Colonic mucosa (tissue), 4 donors: Measurements from ENCODE around the gene RNF5. TPM values are rescaled to one million over a fixed set of nuclear protein-coding genes. Genes with fewer than 3 reads are reported as not detected.

Experiments
- DNase-seq: peaks from one replicate; pipeline ENCODE4 v3.0.0-alpha.2; 2020
- H3K27ac ChIP-seq: fragments of 200-600 bp; one replicate; pipeline ENCODE4 v1.8.0; 2021
- H3K27me3 ChIP-seq: fragments of 200-600 bp; one replicate; pipeline ENCODE4 v1.8.0; 2021
- H3K36me3 ChIP-seq: fragments of 200-600 bp; one replicate; pipeline ENCODE4 v1.8.0; 2021
- H3K4me1 ChIP-seq: fragments of 200-600 bp; one replicate; pipeline ENCODE4 v1.8.0; 2021; ENCODE audit warnings: mild to moderate bottlenecking
- H3K4me3 ChIP-seq: fragments of 200-600 bp; one replicate; pipeline ENCODE4 v1.8.0; 2021
- H3K9ac ChIP-seq, 2 donors: one replicate each; pipeline ENCODE4 v1.7.0; 2013; ENCODE audit warnings: control low read depth in 2 of 2, low read depth in 2 of 2, low read length in 2 of 2
- H3K9me3 ChIP-seq: fragments of 200-600 bp; one replicate; pipeline ENCODE4 v1.8.0; 2021
- CTCF ChIP-seq: fragments of 200-600 bp; IDR thresholded peaks from one replicate; pipeline ENCODE4 v1.8.0; 2022; ENCODE audit warnings: antibody characterized with exemption, mild to moderate bottlenecking
- intact Hi-C: fragments of 100-400 bp; cut with DNase I; formaldehyde crosslinking; loops from one replicate; pipeline ENCODE4 v1.14.1; 2022
- total RNA-seq, 2 donors: library from RNA; stranded (reverse); fragmentation: NEBNext Ultra II Directional in 1 of 2; extraction: Animal tissue kit (Norgen Biotek cat#: 25700) in 1 of 2; gene quantifications; one replicate each; pipeline ENCODE4 v1.2.1, GENCODE V29; 2021
- donor health status: healthy.
- donor health status: DM: no; HTN: no; CAD: no.
- donor health status: DM: no; HTN: no; CAD: no.

RNF5 gene
- total RNA-seq, 2 donors from 2014 or later: 75.8 to 87.4 TPM

- no peak for DNase-seq
- intact Hi-C loops: no loop called here
- H3K27me3 ChIP-seq: no peaks in the 10 kb centered on the region
- H3K27ac ChIP-seq: no peak within 1 kb of the TSS
- no peaks in the 10 kb centered on the region for H3K4me1 ChIP-seq
- H3K36me3 ChIP-seq: no peaks in the 10 kb centered on the region
- H3K9ac ChIP-seq: no peak within 1 kb of the TSS
- no peak for TF ChIP-seq CTCF
- H3K4me3 ChIP-seq: no peak within 1 kb of the TSS
- H3K9me3 ChIP-seq: no peaks in the 10 kb centered on the region
Measured at GRCh38 chr6:32164295-32164694, 13.9 kb upstream of the RNF5 start, which contains the start of gene EGFL8. Gene EGFL8 (plus strand): TSS chr6:32164595. CDS start chr6:32166166, 1,571 bp downstream.

GRCh38 chr6:32166411-32167061 is 11.7 kb upstream of the RNF5 start:
- Histone ChIP-seq H3K9ac (no peak overlapping the region), H3K36me3 (peaks cover 7% of the 10 kb centered on the region), H3K4me3 (no peak overlapping the region), H3K9me3 (no peaks in the 10 kb centered on the region), H3K27me3 (no peaks in the 10 kb centered on the region), H3K4me1 (no peaks in the 10 kb centered on the region), H3K27ac (no peak overlapping the region)
- TF ChIP-seq CTCF: no peak
- no peak for DNase-seq
- intact Hi-C loops: no loop called here

GRCh38 chr6:32167154-32167760 is 10.9 kb upstream of the RNF5 start:
- Histone ChIP-seq H3K4me1 (no peaks in the 10 kb centered on the region), H3K9ac (no peak overlapping the region), H3K9me3 (no peaks in the 10 kb centered on the region), H3K36me3 (peaks cover 7% of the 10 kb centered on the region), H3K4me3 (no peak overlapping the region), H3K27me3 (no peaks in the 10 kb centered on the region), H3K27ac (no peak overlapping the region)
- DNase-seq: no peak
- no peak for TF ChIP-seq CTCF
- intact Hi-C loops: no loop called here

- no peaks in the 10 kb centered on the region for H3K9me3 ChIP-seq
- TF ChIP-seq CTCF: no peak
- peaks cover 7% of the 10 kb centered on the region for H3K36me3 ChIP-seq
- H3K27me3 ChIP-seq: no peaks in the 10 kb centered on the region
- no peak for DNase-seq
- H3K4me3 ChIP-seq: no peak overlapping the region
- intact Hi-C loops: no loop called here
- H3K27ac ChIP-seq: no peak overlapping the region
- H3K9ac ChIP-seq: no peak overlapping the region
- H3K4me1 ChIP-seq: peaks cover 2% of the 10 kb centered on the region
Measured at GRCh38 chr6:32167761-32168262, 10.4 kb upstream of the RNF5 start.

- Histone ChIP-seq H3K27ac (no peak overlapping the region), H3K27me3 (no peaks in the 10 kb centered on the region), H3K9ac (no peak overlapping the region), H3K9me3 (no peaks in the 10 kb centered on the region), H3K4me3 (no peak overlapping the region), H3K4me1 (peaks cover 3% of the 10 kb centered on the region), H3K36me3 (peaks cover 7% of the 10 kb centered on the region)
- intact Hi-C loops: no loop called here
- TF ChIP-seq CTCF: no peak
- DNase-seq: no peak
Measured at GRCh38 chr6:32168350-32168749, 9.9 kb upstream of the RNF5 start.
